ENCODE results near the gene S100A14.
"Not testable (repeated sequence)": the region's sequence is repeated elsewhere in the genome, so short reads cannot be mapped to it uniquely, and the experiment has no call there.

The S100A14 gene

DNA sequence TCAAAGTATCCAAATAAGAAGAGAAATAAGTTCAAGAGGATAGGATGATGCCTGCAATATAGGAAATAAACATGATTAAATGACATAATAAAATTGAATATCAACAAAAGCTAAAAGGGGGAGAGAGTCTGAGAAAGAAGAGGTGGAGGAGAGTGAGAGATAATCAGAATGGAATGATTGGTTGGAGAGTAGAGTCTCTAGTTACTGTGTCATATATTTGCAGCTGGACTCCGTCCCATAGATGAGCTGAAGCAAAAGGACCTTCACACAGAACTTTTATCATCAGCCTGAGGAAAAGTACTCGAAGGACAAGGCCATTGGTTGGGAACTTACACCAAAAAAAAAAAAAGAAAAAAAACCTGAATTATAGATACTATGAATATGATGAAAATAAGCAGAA, 27.6 kb downstream of the S100A14 start:
- no peak for DNase-seq (ENCODE audit: low read depth in 3 of 3, low spot score in 1 of 3)

DNA sequence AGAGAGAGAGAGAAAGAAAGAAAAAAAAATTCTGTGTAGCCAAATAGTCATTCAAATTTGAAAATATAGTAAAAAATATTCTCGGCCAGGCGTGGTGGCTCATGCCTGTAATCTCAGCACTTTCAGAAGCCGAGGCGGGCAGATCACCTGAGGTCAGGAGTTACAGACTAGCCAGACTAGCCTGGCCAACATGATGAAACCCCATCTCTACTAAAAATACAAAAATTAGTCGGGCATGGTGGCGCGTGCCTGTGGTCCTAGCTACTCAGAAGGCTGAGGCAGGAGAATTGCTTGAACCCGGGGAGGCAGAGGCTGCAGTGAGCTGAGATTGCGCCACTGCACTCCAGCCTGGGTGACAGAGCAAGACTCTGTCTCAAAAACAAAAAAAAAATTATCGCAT, 28.1 kb downstream of the S100A14 start:
- not testable (repeated sequence) for DNase-seq (ENCODE audit: low read depth in 3 of 3, low spot score in 1 of 3)

DNA sequence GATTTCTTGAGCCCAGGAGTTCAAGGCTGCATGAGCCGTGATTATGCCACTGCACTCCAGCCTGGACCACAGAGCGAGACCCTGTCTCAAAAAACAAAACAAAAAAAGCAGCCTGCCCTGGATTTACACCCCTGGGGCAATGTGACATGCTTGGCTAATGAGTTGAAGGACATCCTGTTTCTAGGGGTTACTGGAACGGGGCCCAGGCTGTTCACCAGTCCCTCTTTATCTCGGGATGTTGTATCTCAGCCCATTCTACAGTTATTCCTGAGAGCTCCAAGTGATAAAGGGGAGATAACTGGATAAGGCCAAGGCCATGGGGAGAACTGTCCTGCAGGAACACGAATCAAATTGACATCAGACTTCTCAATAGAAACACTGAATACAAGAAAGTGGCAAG, 28.8 kb downstream of the S100A14 start:
- no peak for DNase-seq (ENCODE audit: low read depth in 3 of 3, low spot score in 1 of 3)

DNA sequence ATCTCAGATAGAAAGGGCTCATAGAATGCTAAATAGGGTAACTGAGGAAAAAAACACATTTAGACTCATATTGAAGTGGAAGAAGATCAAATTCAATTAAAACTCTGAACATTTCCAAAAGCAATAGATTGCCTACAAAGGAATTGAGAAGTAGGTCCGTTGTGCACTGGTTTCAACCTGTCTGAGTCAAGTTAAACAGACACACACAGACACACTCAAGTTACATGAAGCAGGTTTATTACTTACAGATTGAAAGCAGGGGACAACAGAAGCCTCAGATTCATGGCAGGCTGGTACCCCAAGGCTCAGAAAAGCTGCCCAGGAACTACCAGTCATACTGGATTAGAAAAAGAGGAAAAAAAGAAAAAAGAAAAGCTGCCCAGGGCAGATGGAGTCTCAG, 29.8 kb downstream of the S100A14 start:
- DNase-seq (ENCODE audit: low read depth in 3 of 3, low spot score in 1 of 3): no peak

DNA sequence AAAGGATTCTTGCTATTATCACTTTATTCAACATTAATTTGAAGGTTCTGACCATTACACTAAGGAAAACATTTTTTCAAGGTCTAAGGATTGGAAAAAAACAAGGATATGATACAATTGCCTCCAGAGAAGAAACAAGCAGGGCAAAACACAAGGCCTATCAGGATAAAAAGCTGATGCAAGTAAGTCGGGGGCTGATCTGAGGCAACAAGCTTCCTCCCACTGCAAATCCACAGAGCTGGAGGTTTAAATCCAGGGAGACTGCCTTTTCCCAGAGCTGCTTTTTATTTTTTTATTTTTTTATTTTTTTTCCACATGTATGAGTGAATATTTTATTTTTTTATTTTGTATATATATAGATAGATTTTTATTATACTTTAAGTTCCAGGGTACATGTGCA, 31.1 kb downstream of the S100A14 start:
- no peak for DNase-seq (ENCODE audit: low read depth in 3 of 3, low spot score in 1 of 3)

DNA sequence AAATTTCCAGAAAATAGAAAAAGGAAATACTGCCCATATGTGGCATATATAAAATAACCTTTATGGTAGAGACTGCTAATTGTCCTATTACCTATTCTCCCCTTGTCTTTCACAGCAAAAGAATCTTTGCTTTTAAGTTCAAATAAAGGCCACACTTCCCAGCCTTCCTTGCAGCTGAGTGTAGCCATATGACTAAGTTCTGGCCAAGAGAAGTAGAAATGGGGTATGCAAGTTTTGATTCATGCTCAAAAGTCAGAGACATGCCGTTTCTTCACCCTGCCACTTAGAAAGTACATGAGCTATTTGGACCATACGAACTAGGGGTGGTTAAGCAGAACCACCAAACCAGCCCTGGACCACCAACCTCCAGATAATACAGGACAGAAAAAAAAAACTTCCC, 32.1 kb downstream of the S100A14 start:
- no peak for DNase-seq (ENCODE audit: low read depth in 3 of 3, low spot score in 1 of 3)

DNA sequence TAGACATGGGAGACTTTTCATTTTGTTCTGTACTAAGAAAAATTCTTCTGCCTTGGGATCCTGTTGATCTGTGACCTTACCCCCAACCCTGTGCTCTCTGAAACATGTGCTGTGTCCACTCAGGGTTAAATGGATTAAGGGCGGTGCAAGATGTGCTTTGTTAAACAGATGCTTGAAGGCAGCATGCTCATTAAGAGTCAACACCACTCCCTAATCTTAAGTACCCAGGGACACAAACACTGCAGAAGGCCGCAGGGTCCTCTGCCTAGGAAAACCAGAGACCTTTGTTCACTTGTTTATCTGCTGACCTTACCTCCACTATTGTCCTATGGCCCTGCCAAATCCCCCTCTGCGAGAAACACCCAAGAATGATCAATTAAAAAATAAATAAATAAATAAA, 32.6 kb downstream of the S100A14 start:
- not testable (repeated sequence) for DNase-seq (ENCODE audit: low read depth in 3 of 3, low spot score in 1 of 3)

DNA sequence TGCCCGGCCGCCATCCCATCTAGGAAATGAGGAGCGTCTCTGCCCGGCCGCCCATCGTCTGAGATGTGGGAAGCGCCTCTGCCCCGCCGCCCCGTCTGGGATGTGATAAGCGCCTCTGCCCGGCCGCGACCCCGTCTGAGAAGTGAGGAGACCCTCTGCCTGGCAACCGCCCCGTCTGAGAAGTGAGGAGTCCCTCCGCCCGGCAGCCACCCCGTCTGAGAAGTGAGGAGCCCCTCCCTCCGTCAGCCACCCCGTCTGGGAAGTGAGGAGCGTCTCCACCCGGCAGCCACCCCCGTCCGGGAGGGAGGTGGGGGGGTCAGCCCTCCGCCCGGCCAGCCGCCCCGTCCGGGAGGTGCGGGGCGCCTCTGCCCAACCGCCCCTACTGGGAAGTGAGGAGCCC, 33.3 kb downstream of the S100A14 start:
- not testable (repeated sequence) for DNase-seq (ENCODE audit: low read depth in 3 of 3, low spot score in 1 of 3)

DNA sequence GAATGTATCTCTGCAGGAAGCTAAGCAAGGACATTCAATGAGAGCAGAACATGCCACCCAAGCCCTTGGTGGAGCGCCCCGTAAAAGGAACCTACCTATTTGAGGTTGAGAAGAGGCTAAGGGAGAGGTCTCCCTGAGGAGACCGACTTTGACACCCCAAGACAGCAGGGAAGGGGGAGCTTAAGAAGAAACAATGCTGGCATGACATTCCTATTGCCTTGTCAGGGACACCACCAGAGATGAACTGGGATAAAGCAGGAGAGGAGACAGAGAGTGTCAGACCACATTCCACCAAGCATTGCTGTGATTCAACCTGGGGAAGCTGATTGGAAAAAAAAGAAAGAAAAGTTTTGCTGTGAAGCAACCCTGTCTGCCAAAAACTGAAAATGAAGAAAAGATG, 37.2 kb downstream of the S100A14 start:
- DNase-seq (ENCODE audit: low read depth in 3 of 3, low spot score in 1 of 3): no peak

DNA sequence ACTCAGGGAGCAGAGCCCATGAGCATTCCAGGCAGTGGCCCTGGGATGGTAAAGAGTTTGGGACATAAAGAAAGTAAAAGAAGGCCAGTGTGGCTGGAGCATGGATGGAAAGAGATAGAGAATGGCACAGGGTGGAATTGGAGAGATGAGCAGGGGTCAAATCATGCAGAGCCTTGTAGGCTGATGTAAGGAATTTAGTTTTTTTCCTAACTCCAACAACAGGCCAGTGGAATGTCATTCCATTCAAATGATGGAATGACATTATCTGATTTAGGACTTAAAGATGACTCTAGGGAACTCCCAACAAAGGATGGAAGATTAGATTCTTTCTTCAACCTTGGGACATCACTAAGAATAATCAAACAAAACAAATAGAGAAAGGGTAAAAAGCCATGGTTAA, 37.6 kb downstream of the S100A14 start:
- DNase-seq (ENCODE audit: low read depth in 3 of 3, low spot score in 1 of 3): no peak

DNA sequence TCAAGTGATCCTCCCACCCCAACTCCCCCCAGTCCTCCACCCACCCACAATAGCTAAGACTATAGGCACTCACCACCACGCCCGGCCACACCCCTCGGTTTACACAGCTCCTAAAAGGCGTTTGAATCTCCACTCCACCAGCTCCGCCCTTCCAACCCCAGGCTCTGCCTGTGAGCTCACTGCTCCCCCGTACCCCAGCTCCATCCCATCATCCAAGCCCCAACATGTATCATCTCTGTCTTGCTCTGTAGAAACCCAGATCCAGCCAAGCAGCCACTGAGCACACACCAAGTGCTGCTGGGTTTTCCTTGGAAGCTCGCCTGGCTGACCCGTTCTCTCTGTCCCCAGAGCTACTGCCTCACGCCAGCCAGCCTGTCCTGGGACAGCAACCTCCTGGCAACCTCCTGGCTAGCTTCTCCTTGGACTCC, 38.5 kb downstream of the S100A14 start:
- no peak for DNase-seq (ENCODE audit: low read depth in 3 of 3, low spot score in 1 of 3)

DNA sequence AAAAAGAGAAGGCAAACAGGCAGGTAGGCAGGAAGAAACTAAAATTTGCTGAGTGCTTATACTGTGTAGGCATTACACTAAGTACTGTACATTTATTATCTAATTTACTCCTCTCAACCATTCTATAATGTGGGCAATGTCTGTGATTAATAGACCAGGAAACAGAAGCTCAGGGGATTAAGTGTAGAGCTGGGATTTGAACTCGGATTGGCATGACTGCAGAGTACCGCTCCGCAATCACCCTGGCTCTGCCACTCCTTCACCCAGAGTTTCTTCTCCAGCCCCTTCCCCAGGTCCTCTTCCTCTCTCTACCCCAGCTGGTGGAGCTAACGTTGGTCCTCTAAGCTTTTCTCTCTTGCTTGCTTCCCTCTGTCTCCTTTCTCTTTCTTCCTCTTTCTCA, 39.0 kb downstream of the S100A14 start:
- no peak for DNase-seq (ENCODE audit: low read depth in 3 of 3, low spot score in 1 of 3)

DNA sequence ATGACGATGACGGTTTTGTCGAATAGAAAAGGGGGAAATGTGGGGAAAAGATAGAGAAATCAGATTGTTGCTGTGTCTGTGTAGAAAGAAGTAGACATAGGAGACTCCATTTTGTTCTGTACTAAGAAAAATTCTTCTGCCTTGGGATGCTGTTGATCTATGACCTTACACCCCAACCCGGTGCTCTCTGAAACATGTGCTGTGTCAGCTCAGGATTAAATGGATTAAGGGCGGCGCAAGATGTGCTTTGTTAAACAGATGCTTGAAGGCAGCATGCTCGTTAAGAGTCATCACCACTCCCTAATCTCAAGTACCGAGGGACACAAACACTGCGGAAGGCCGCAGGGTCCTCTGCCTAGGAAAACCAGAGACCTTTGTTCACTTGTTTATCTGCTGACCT, 40.6 kb downstream of the S100A14 start:
- not testable (repeated sequence) for DNase-seq (ENCODE audit: low read depth in 3 of 3, low spot score in 1 of 3)

DNA sequence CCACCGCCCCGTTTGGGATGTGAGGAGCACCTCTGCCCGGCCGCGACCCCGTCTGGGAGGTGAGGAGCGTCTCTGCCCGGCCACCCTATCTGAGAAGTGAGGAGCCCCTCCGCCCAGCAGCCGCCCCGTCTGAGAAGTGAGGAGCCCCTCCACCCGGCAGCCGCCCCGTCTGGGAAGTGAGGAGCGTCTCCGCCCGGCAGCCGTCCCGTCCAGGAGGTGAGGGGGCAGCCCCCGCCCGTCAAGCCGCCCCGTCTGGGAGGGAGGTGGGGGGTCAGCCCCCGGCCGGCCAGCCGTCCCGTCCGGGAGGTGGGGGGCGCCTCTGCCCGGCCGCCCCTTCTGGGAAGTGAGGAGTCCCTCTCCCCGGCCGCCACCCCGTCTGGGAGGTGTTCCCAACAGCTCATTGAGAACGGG, 41.0 kb downstream of the S100A14 start:
- not testable (repeated sequence) for DNase-seq (ENCODE audit: low read depth in 3 of 3, low spot score in 1 of 3)

DNA sequence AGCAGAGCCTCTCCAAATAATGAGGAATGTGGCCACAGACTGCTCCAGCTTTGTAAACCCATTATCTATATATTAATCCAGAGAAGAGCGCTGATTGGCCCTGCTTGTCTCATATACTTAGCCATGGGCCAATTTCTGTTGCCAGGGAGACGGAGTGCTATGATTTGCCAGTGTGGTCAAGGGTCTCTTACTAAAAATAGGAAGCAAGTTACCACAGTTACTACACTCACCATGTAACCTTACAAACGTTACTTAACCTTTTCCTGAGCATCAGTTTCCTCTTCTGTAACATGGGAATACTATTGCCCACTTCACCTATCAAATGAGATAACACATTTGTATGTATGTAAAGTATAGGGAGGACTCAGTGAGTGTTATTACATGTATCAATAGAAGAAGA, 42.8 kb downstream of the S100A14 start:
- DNase-seq (ENCODE audit: low read depth in 3 of 3, low spot score in 1 of 3): no peak

DNA sequence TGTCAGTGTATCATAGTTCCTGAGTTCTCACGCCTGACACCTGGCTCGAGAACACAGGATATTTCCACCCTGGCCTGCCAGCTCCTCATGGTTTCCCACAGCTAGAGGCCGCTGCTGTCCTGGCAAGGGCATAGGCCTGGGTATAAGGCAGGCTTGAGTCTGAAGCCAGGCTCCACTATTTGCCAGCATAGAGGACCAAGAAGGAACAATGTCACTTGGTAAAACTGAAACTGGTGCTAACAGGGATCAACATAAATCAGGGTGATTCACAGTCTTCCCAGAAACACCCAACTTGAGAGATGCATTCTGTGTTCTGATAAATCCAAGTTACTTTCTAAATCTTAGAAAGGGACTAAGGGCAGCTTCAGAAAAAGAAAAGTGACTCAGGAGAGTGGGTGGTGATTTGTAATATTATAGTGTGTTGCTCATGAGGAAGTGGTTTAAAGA, 43.5 kb downstream of the S100A14 start:
- no peak for DNase-seq (ENCODE audit: low read depth in 3 of 3, low spot score in 1 of 3)

DNA sequence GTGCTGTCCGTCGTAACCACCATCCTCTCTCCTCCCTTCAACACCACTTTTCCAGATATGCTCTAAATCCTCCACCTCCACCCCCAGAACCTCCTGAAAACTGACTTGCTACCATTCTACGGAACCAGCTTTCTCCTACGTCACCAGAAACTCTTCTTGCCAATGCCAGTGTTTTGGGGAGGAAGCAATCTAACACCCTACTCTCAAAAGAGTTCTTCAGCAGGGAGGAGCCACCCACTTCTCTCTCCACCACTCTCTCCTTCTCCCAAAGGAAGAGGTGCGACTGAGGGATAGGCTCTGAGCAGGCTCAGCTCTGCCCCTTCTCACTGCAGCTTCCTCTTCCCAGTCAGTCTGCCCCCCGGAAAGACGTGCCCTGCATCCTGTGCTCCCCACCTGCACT, 44.4 kb downstream of the S100A14 start:
- DNase-seq (ENCODE audit: low read depth in 3 of 3, low spot score in 1 of 3): no peak

DNA sequence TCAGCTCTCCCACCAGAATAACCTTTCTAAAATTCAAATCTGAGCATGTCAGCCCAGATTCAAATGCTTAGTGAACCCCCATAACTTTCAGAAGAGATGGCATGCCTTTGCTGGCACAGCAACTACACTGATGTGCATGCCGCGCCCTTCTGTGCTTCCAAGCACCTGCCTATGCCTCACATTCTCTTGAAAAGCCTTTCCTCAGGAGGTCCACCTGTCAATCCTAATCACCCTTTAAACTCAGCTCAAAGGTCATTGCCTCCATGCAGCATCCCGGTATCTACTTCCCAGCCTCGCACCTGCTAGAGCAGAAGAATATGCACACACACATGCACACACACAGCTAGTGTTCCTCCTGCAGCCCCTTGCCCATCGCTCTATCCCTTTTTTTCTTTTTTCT, 45.3 kb downstream of the S100A14 start:
- no peak for DNase-seq (ENCODE audit: low read depth in 3 of 3, low spot score in 1 of 3)

DNA sequence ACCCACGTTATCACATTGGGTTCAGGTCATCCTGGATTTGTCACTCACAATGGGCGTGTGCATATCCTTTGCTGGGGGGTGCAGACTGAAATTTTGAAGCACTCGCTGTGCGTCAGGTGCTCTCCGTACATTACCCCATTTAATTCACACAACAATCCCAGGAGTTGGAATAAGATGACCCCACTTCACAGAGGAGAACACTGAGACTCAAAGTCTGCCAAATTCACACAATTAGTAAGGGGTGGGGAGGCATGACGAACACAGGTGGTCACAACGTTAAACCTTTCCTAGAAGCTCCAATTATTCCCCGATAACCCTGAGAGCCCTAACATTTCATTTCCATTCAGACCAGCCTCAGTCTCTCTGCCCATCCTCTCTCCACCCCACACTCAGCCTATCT, 46.7 kb downstream of the S100A14 start:
- no peak for DNase-seq (ENCODE audit: low read depth in 3 of 3, low spot score in 1 of 3)

DNA sequence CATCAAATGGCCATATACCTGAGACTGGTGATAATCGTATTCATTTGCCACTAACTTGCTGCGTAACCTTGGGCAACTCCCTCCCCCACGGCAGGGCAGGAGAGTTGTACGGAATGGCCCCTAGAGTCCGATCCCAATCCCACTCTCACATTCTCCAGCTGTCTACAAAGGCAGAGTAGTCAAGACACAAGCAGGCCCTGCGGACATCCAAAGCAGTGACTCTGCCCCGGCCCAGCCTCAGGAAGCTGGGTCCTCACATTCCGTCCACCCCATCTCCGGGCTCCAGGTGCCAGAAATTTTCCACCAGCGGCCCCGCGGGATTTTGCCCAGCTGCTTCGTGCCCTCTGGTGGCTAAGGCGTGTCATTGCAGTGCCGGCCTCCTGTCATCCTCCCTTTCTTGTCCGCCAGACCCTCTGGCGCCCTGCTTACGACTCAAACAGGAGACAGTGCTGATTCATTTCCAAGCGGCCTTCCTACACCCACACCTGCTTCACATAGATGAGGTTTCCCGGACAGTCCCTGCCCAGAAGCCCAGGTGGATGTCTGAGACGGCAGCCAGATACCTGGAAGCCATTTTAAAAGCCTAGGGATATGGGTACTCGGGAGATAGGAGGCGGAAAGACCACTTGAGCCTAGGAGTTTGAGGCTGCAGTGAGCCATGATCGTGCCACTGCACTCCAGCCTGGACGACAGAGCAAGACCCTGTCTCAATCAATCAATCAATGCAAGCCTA, 47.6 kb downstream of the S100A14 start:
- DNase-seq (ENCODE audit: low read depth in 3 of 3, low spot score in 1 of 3): peak; percentile 53 to 68 (median 67)

DNA sequence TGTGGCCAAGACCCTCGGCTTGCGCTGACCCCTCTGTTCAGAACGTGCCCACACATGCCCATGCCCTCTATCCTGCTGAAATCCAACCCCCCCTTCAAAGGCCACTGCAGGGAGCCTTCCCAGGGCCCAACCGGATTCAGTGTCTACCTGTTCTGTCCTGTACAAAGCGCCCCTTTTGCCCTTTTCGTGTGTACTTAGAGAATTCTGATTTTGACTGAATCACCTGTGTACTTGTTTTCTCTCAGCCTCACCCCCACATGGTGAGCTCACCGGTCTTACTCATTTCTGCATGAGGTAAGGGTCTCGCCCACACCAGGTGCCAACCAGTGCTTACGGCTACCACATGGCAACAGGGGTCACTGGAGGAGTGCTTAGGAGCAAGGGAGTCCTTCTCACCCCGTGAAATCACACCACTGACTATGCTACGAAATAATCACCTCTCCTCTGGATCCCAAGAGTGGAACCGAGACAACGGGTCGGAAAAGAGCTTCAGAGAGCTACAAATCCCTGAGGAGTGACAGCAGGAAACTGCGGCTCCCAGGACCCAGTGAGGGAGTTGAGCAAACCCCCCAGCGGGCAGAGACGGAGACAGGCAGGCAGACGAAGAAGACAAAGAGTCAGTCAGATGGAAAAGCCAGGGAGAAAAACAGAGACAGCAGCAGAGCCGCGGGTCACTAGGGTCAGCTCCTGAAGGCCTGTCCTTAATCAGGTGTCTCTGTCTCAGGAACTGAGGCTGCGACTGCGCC, 48.3 kb downstream of the S100A14 start:
- no peak for DNase-seq (ENCODE audit: low read depth in 3 of 3, low spot score in 1 of 3)
